GM12874 (cell line): ENCODE measurements around the gene ABCF1.

Experiments used
- CTCF ChIP-seq: IDR thresholded peaks from 2 replicates; pipeline ENCODE4 v1.5.1; 2011; ENCODE audit warnings: low read depth, mild to moderate bottlenecking, control low read depth, low read length, moderate library complexity; ENCODE audit not compliant: insufficient read depth

ABCF1 gene

GRCh38 chr6:30556066-30556905 lies 15.0 kb upstream of the ABCF1 start, which contains the start of gene GNL1:
Gene GNL1, minus strand, starts transcription at chr6:30556489. Its CDS starts 286 bp downstream, at chr6:30556203.
- no peak for TF ChIP-seq CTCF

- TF ChIP-seq CTCF = no peak
These were observed 14.1 kb upstream of the ABCF1 start, which contains the start of gene PRR3 for GRCh38 chr6:30556906-30557682. Gene PRR3, plus strand, starts transcription at chr6:30557295. Its CDS starts 50 bp downstream, at chr6:30557345.

- no peak for TF ChIP-seq CTCF
These were observed 13.6 kb upstream of the ABCF1 start for GRCh38 chr6:30557683-30557981.

GRCh38 chr6:30560930-30561329 lies 10.3 kb upstream of the ABCF1 start:
- TF ChIP-seq CTCF = no peak

GRCh38 chr6:30562470-30563425 lies 8.5 kb upstream of the ABCF1 start:
- no peak for TF ChIP-seq CTCF

GRCh38 chr6:30564114-30564513 lies 7.1 kb upstream of the ABCF1 start:
- TF ChIP-seq CTCF = no peak
